WTC11 (cell line): ENCODE data around the gene PFKP. TPM values are rescaled to one million over a fixed set of nuclear protein-coding genes. Genes with fewer than 3 reads are reported as not detected.

Experiments used
- ATAC-seq: fragments of 200-7000 bp; cut with Tn5 transposase; 2 replicates; pipeline ENCODE4 v1.10.0; 2021; ENCODE audit warnings: mild to moderate bottlenecking, moderate library complexity
- CTCF ChIA-PET: fragments of 300-600 bp; sonication (Branson Sonifier 250); formaldehyde crosslinking; loops from one replicate; lab custom pipeline; 2021; ENCODE audit warnings: antibody characterized with exemption; lab: Charles Lee
- POLR2A ChIA-PET: fragments of 350-600 bp; sonication (Branson Sonifier 250); formaldehyde crosslinking; loops from one replicate; lab custom pipeline; 2021; ENCODE audit warnings: antibody characterized with exemption; lab: Charles Lee
- DNase-seq: peaks from one replicate; pipeline ENCODE4 v3.0.0; 2021; ENCODE audit warnings: low spot score
- H3K27ac Mint-ChIP-seq: 2 replicates; pipeline ENCODE4 v1.8.0; 2021; ENCODE audit warnings: mixed read lengths
- H3K27me3 Mint-ChIP-seq: 2 replicates; pipeline ENCODE4 v1.8.0; 2021; ENCODE audit warnings: low read depth, mild to moderate bottlenecking, moderate library complexity, mixed read lengths
- H3K36me3 Mint-ChIP-seq: 2 replicates; pipeline ENCODE4 v1.8.0; 2021; ENCODE audit warnings: mixed read lengths
- H3K4me1 Mint-ChIP-seq: 2 replicates; pipeline ENCODE4 v1.8.0; 2022; ENCODE audit warnings: mixed read lengths
- H3K4me3 Mint-ChIP-seq: 2 replicates; pipeline ENCODE4 v1.8.0; 2021; ENCODE audit warnings: mild to moderate bottlenecking, moderate library complexity, mixed read lengths
- H3K9me3 Mint-ChIP-seq: 2 replicates; pipeline ENCODE4 v1.8.0; 2021; ENCODE audit warnings: mixed read lengths
- ARID4B ChIP-seq: sonication (generic); formaldehyde crosslinking; IDR thresholded peaks from 2 replicates; pipeline ENCODE4 v1.8.0; 2023; ENCODE audit warnings: missing genetic modification reagents, mild to moderate bottlenecking, borderline replicate concordance
- ATF2 ChIP-seq: sonication (generic); formaldehyde crosslinking; IDR thresholded peaks from 2 replicates; pipeline ENCODE4 v1.8.1; 2022; ENCODE audit warnings: low read depth, missing genetic modification reagents, borderline replicate concordance
- CREB1 ChIP-seq: sonication (generic); formaldehyde crosslinking; IDR thresholded peaks from 2 replicates; pipeline ENCODE4 v1.8.0; 2023; ENCODE audit warnings: mild to moderate bottlenecking, missing genetic modification reagents
- ELF4 ChIP-seq: sonication (generic); formaldehyde crosslinking; IDR thresholded peaks from 2 replicates; pipeline ENCODE4 v1.8.1; 2022; ENCODE audit warnings: low read depth, mild to moderate bottlenecking, moderate library complexity, missing genetic modification reagents
- EMX1 ChIP-seq: fragments of 250-450 bp; sonication (Bioruptor Pico); IDR thresholded peaks from 2 replicates; pipeline ENCODE4 v1.8.0; 2021; ENCODE audit warnings: mild to moderate bottlenecking
- FOXK1 ChIP-seq: sonication (generic); formaldehyde crosslinking; IDR thresholded peaks from 2 replicates; pipeline ENCODE4 v1.8.0; 2022; ENCODE audit warnings: mild to moderate bottlenecking, moderate library complexity, missing genetic modification reagents
- GABPB1 ChIP-seq: sonication (generic); formaldehyde crosslinking; IDR thresholded peaks from 2 replicates; pipeline ENCODE4 v1.8.1; 2023; ENCODE audit warnings: mild to moderate bottlenecking, missing genetic modification reagents
- JAZF1 ChIP-seq: fragments of 250-450 bp; sonication (Bioruptor Pico); IDR thresholded peaks from 2 replicates; pipeline ENCODE4 v1.9.0; 2021; ENCODE audit warnings: moderate library complexity, mild to moderate bottlenecking, inconsistent platforms
- MXD4 ChIP-seq: fragments of 250-450 bp; sonication (Bioruptor Pico); IDR thresholded peaks from 2 replicates; pipeline ENCODE4 v1.8.0; 2021; ENCODE audit warnings: mild to moderate bottlenecking, moderate library complexity, borderline replicate concordance
- MYBL2 ChIP-seq: sonication (generic); formaldehyde crosslinking; IDR thresholded peaks from 2 replicates; pipeline ENCODE4 v1.8.1; 2023; ENCODE audit warnings: mild to moderate bottlenecking, moderate library complexity, missing genetic modification reagents
- NFATC4 ChIP-seq: fragments of 250-450 bp; sonication (Bioruptor Pico); IDR thresholded peaks from 2 replicates; pipeline ENCODE4 v1.9.0; 2021; ENCODE audit warnings: mild to moderate bottlenecking
- NR1H2 ChIP-seq: sonication (generic); formaldehyde crosslinking; IDR thresholded peaks from 2 replicates; pipeline ENCODE4 v1.9.0; 2021; ENCODE audit warnings: mild to moderate bottlenecking, moderate library complexity, missing genetic modification reagents
- NR2C2 ChIP-seq: sonication (generic); formaldehyde crosslinking; IDR thresholded peaks from 2 replicates; pipeline ENCODE4 v1.8.0; 2022; ENCODE audit warnings: mild to moderate bottlenecking, missing genetic modification reagents
- NR3C1 ChIP-seq: sonication (generic); formaldehyde crosslinking; conservative IDR thresholded peaks from 2 replicates; pipeline ENCODE4 v1.8.1; 2023; ENCODE audit warnings: low read depth, mild to moderate bottlenecking, missing genetic modification reagents
- PRDM15 ChIP-seq: sonication (generic); formaldehyde crosslinking; IDR thresholded peaks from 2 replicates; pipeline ENCODE4 v1.8.0; 2022; ENCODE audit warnings: missing genetic modification reagents
- RORB ChIP-seq: fragments of 250-450 bp; sonication (Bioruptor Pico); IDR thresholded peaks from 2 replicates; pipeline ENCODE4 v1.9.0; 2021; ENCODE audit warnings: mild to moderate bottlenecking
- SMAD3 ChIP-seq: sonication (generic); formaldehyde crosslinking; IDR thresholded peaks from 2 replicates; pipeline ENCODE4 v1.8.0; 2022; ENCODE audit warnings: missing genetic modification reagents, mild to moderate bottlenecking, borderline replicate concordance
- ZNF317 ChIP-seq: sonication (generic); formaldehyde crosslinking; IDR thresholded peaks from 2 replicates; pipeline ENCODE4 v1.8.1; 2023; ENCODE audit warnings: low read depth, mild to moderate bottlenecking, moderate library complexity, missing genetic modification reagents, borderline replicate concordance
- total RNA-seq: library from RNA; stranded (reverse); gene quantifications from 3 replicates; pipeline ENCODE4 v1.2.3, GENCODE V29; 2021
- TF ChIP-seq, protein P1 (sequence below): sonication (generic); formaldehyde crosslinking; IDR thresholded peaks from 2 replicates; pipeline ENCODE4 v1.8.0; 2022; ENCODE audit warnings: mild to moderate bottlenecking, missing genetic modification reagents

Gene PFKP
- total RNA-seq, 1 experiment from 2014 or later: 127 TPM

- TF ChIP-seq RORB (CRISPR knock-in tag) (no peak), FOXK1 (no peak), MXD4 (no peak), MYBL2 (no peak), ARID4B (CRISPR knock-in tag) (no peak), PRDM15 (no peak)
Observed at GRCh38 chr10:3090388-3090787, 23.0 kb downstream of the PFKP start (continued).

DNA sequence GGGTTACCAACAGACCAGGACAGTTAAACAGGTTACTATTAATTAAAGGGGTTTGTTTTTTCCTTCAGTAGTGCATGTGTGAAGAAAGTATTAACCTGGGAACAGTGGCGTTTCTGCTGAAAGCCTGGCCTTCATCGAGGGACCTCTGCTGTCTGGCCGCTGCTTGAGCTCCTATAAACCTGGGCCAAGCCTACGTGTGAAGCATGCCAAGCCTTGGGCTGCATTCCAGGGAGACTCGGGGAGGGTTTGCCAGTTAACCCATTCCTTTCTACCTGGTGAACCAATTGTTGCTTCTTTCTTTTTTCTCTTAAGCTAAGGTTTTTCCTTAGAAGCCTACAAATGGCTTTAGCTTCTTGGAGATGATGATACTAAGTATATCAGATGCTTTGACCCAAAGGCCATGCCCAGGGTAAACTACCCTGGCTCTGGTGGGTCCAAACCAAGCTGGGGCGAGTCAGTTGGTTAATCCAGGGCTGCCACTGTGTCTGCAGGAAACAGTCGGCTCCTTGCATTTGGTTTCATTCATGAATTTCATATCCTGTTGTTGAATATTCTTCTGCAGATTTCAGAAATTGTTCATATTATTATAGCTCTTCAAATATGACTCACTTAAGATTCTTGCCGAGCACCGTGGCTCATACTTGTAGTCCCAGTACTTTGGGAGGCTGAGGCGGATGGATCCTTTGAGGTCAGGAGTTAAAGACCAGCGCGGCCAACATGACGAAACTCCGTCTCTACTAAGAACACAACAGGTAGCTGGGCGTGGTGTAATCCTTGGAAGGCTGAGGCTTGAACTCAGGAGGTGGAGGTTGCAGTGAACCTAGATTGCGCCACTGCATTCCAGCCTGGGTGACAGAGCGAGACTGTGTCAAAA lies 23.8 kb downstream of the PFKP start:
- no peak overlapping the region for H3K4me3 Mint-ChIP-seq

DNA sequence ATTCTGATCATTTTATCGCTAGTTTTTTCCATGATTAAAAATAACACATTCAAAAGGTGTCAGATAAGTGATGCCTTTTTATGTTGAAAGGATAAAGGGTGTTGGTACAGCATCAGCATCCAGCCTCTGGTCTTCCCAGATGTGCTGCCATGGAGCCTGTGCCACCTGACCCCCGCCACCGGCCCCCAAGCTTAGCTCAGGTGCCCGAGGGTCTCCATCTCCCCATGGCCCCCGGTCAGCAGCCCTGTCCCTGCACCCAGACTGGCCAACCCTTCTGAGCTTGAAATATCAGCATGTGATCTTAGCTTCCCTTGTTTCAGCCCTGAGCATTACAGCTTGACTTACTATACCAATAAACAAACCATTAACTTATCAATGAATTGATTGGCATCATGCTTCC lies 24.6 kb downstream of the PFKP start:
- no peak for TF ChIP-seq JAZF1 (CRISPR knock-in tag)
- TF ChIP-seq SMAD3: no peak
- no peak for TF ChIP-seq NR3C1
- no peak for TF ChIP-seq ATF2 (CRISPR knock-in tag)
- TF ChIP-seq CREB1 (CRISPR knock-in tag): no peak
- TF ChIP-seq, protein P1, sequence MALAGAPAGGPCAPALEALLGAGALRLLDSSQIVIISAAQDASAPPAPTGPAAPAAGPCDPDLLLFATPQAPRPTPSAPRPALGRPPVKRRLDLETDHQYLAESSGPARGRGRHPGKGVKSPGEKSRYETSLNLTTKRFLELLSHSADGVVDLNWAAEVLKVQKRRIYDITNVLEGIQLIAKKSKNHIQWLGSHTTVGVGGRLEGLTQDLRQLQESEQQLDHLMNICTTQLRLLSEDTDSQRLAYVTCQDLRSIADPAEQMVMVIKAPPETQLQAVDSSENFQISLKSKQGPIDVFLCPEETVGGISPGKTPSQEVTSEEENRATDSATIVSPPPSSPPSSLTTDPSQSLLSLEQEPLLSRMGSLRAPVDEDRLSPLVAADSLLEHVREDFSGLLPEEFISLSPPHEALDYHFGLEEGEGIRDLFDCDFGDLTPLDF: no peak
- no peak for TF ChIP-seq NR2C2 (CRISPR knock-in tag)
- TF ChIP-seq NFATC4 (CRISPR knock-in tag): no peak
- TF ChIP-seq EMX1 (CRISPR knock-in tag): no peak
- no peak for TF ChIP-seq ZNF317 (CRISPR knock-in tag)
- no peak for TF ChIP-seq NR1H2 (CRISPR knock-in tag)
- ChIA-PET POLR2A (no interaction called here), CTCF (no interaction called here)
- no peaks in the 10 kb centered on the region for H3K27me3 Mint-ChIP-seq
- peaks cover 25% of the 10 kb centered on the region for H3K36me3 Mint-ChIP-seq
- peaks cover 37% of the 10 kb centered on the region for H3K4me1 Mint-ChIP-seq
- ATAC-seq: no peak
- no peak overlapping the region for H3K4me3 Mint-ChIP-seq
- no peaks in the 10 kb centered on the region for H3K9me3 Mint-ChIP-seq
- no peak for DNase-seq
- H3K27ac Mint-ChIP-seq: no peak overlapping the region

More for the DNA sequence above, 23.8 kb downstream of the PFKP start:
- DNase-seq (no peak), ATAC-seq (0 out of 2 replicates have a peak, but pooled peaks have one; percentile 29)
- ChIA-PET CTCF (no interaction called here), POLR2A (interaction anchor here (0.6 kb wide), 1 partner anchor 239 kb away, joined by 3 read pairs; no protein-coding TSS in a partner anchor)
- Mint-ChIP-seq H3K27me3 (no peaks in the 10 kb centered on the region), H3K4me1 (peaks cover 45% of the 10 kb centered on the region), H3K36me3 (peaks cover 25% of the 10 kb centered on the region), H3K9me3 (no peaks in the 10 kb centered on the region), H3K27ac (0 out of 2 replicates have a peak overlapping the region, but pooled peaks have one; percentile 28)
- TF ChIP-seq GABPB1 (CRISPR knock-in tag) (0 out of 2 replicates have a peak, but pooled peaks have one; percentile 11), ELF4 (no peak)
